GM19395 (cell line): ENCODE results near the gene TBXA2R.
"Not testable (repeated sequence)": the region's sequence is repeated elsewhere in the genome, so short reads cannot be mapped to it uniquely, and the experiment has no call there.

Source experiments
- ATAC-seq: cut with Tn5 transposase; IDR thresholded peaks from one replicate; pipeline ENCODE4 v1.9.1; 2021; ENCODE audit warnings: mild to moderate bottlenecking, moderate library complexity; ENCODE audit not compliant: unreplicated experiment

Gene TBXA2R

GRCh38 chr19:3641515-3642269 is 35.0 kb upstream of the TBXA2R start:
- ATAC-seq: no peak

DNA sequence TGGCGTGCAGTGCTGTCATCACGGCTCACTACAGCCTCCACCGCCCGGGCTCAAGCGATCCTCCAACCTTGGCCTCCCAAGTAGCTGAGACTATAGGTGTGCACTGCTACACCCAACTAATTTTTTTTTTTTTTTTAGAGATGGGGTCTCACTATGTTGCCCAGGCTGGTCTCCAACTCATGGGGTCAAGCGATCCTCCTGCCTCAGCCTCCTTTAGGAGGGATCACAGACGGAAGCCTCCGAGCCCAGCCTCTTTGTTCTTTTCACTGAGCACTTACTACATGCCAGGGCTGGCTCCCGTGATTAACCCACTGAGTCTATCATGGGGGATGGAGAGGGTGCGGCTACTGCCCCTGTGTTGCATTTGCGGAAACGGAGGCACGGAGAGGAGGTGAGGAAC is 32.8 kb upstream of the TBXA2R start:
- ATAC-seq: no peak

- no peak for ATAC-seq
These were observed 31.8 kb upstream of the TBXA2R start for GRCh38 chr19:3638208-3639193.

DNA sequence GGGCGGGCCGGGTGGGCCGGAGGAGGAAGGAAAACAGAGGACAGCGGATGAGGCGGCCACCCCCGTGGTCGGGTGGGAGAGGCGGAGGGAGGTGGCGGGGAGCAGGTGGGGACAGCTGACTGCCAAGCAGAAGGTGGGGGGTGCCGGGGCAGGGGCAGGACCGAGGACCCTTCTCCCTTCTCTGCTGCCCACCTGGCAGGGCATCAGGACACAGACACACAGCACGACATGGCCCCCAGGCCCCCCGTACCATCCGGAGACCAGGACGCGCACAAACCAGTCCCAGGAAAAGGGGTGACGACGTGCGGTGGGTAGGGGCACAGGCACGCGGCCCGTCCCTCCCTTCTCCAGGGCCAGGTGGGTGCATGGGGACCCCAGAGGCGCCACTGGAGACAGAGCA is 30.9 kb upstream of the TBXA2R start:
- no peak for ATAC-seq

DNA sequence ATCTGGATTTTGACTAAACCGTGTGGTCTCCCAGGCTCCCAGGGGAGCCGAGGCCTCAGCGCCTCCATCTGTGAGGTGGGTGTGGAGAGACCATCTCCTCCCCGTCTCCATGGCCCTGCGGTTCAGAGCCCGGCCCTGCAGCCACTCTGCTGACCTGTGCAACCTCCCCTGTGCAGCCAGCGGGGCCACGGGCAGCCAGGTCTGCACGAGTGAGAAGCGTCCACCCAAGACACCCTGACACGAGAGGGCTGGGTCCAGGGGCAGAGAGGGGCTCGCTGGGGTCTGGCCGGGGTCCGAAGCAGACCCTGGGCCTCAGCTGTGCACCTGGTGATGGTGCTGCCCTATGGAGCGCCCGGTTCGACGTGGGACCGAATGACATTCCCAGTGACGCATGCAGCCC is 30.3 kb upstream of the TBXA2R start:
- ATAC-seq: no peak

- no peak for ATAC-seq
These were observed 29.8 kb upstream of the TBXA2R start for GRCh38 chr19:3636506-3636905.

DNA sequence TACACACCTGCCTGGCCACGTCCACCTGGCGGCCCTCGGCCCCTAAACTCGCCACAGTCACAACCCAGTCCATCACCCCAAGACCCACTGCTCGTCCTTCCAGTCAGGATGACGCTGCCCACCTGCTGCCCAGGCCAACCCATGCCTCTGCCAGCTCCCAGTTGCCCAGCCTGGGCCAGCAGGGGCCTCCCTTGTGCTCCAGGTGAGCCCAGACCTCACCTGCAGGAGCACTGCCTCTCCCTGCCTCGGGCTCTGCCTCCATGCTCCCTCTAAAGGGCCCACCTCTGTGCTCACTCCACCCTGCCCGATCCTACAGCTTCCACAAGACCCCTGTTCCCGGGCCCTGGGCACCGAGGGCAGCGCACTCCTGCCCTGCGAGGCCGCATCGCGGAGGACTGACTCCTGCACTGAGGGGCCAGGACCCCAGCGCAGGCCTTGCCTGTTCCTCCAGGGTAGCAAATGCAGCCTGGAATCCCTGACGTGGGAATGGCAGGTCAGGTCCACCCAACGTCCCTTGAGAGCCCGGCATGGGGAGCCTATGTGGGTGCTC is 27.9 kb upstream of the TBXA2R start:
- ATAC-seq: no peak

DNA sequence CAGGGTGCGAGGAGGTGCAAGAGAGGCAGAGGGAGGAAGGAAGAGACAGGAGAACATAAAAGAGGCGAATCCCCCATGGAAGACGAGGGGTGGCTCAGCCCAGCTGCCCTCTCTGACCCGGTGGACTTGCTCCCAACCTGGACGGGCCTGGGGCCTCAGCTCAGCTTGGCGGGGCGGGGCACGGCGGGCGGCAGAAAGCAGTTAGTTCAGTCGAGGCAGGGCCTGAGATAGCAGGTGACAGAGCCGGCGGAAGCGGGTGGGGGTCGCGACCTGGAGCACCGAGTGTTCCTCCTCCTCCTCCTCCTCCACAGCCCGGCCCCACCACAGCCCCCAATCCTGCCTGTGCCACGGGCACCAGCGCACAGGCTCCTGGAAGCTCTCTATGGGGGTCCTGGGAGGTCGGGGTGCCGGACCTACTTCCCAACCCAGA is 26.9 kb upstream of the TBXA2R start:
- no peak for ATAC-seq

GRCh38 chr19:3632739-3633558 is 26.3 kb upstream of the TBXA2R start:
- no peak for ATAC-seq

DNA sequence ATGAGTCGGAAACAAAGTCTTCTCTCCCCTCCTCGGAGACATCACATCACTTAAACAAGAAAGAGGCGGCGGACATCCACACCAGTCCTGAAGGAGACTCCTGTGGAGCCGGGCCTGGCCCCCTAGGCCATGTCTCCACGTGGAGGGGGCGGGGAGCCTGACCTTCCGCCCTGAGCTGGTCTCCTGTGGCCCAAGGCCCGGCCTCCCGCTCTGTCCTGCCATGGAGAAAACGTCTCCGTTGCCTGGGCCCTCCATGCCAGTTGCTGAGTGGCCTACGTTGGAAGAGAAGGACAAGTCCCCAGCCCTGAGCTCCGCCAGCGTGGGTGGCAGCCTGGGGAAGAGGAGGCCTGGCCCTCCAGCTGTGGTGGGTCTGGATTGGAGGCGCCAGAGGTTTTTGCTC is 25.4 kb upstream of the TBXA2R start:
- no peak for ATAC-seq

DNA sequence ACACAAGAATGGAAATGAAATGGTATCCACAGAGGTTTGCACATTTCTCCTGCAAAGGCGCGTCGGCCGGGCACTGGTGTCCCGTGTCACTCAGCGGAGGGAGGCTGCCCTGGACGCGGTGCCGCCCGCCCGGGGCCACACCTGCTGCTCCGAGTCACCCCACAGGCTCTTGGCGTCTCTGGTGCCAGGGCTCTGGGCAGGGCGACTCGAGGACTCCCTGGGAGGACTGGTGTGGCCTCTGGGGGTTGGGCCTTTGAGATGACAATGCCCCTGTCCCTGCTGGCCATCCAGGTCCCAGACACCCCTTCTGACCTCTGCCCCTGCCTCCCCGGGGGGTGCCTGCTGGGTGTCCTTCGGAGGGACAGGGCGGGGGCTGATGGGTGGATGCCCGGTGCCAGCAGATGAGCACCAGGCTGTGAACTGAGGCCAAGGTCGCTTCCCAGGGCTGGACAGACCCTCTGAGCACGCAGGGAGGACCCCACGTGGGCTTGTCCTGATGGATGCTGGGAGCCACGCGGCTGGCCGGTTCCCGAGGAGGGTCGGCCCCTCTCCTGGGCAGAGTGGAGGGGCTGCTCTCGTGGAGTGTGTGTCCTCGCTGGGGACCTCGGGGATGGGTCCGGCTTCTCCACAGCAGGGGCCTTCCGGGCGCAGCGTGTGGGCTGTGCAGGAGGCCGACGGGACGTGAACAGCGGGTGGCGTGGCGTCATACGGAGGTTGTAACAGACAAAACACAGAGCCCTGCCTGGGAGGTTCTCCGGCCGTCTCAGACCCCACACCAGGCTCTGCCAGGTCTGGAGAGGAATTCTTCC is 24.6 kb upstream of the TBXA2R start:
- ATAC-seq: no peak

- ATAC-seq: not testable (repeated sequence)
These were observed 22.1 kb upstream of the TBXA2R start for GRCh38 chr19:3628766-3629165.

DNA sequence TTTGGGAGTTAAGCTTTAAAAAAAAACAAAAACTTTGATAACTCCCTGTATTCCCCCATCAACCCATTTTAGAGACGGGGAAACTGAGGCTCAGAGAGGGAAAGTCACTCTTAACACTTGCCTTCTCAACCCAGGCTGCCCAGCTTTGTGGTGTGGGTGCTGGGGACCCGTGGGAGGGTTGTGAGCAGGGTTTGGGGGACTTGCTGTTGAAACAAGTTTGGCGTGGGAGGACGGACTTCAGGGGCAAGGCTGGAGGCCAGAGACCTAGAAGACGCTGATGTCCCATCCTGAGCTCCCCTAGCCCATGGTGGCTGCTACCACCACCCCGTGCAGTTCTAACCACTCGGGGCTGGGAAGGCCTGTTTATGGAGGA is 20.7 kb upstream of the TBXA2R start:
- ATAC-seq: no peak

DNA sequence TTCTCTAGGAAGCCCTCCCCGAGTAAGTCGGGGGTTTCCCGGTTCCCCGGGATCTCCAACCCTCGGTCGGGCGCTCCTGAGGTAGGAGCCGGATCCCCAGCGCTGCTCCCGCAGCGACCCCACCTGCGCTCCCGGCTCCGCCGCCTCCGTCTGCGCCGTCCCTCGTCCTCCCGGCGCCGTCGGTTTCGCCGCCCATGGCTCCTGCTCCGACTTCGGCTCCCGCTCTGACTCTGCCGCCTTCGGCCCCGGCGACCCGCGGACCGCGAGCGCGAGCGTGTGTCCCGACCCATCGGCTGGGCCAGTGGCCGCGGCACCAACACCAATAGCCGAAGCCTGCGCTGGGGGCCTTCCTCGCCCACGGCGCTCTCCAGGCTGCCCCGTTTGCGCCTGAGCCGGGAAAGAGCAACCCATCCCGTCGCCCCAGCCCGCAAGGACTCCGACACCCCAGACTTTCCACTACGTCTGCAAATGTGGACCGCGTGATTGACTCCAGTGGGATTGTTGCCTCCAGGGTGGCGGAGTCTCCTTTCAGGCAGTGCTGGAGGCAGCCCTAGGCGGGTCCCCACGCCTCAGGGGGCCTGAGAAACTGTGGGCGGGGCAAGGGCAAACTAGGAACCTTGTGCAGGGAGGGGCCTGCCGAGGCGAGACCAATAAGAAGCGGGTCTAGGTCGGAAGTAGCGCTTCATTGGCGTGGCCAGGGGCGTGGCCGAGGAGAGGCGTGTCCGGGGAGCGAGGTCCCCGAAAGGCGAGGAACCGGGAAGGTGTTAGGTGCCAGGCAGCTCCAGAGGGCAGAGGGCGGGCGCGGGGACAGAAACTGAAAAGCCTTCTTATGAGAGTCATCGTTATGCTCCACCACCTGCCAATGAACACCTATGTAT is 20.0 kb upstream of the TBXA2R start, which contains the start of gene CACTIN:
Gene CACTIN, minus strand, starts transcription at position 318 of the 878 bp plus-strand sequence. Its CDS starts 28 bp downstream, at position 290.
- peak; percentile 84 for ATAC-seq

- ATAC-seq: peak; percentile 4
These were observed 19.4 kb upstream of the TBXA2R start for GRCh38 chr19:3625996-3626472.

- ATAC-seq: no peak
These were observed 17.0 kb upstream of the TBXA2R start for GRCh38 chr19:3623716-3624115.

GRCh38 chr19:3622224-3622623 is 15.5 kb upstream of the TBXA2R start:
- ATAC-seq: no peak

DNA sequence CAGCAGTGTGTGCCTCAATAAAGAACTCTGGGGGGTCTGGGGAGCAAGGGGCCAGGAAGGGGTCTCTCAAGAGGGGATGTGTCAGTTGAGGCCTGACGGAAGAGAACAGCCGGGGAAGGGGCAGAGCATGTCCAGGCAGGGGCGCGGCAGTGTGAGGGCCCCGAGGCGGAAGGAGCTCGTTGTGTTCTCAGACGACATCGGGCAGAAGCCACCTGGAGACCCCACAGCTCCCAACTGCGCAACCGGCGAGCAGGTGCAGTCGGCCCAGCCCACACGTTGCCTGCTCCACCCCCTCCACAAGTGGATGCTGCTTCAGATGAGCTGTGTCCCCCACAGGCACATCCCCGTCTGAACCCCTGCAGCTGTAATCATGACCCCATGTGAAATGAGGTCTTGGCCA is 15.0 kb upstream of the TBXA2R start:
- ATAC-seq: no peak
